DMS 273 (cell line): Measurements from ENCODE around the gene ANO7.
"Not testable (repeated sequence)": the region's sequence is repeated elsewhere in the genome, so short reads cannot be mapped to it uniquely, and the experiment has no call there.

Experiments
- DNase-seq: peaks from one replicate; lab custom pipeline; 2025; ENCODE audit not compliant: unreplicated experiment; lab: John Stamatoyannopoulos, UW

ANO7 gene

GRCh38 chr2:241189856-241190201, 1.4 kb downstream of the ANO7 start:
- no peak for DNase-seq

GRCh38 chr2:241190291-241190981, 2.0 kb downstream of the ANO7 start:
- no peak for DNase-seq

- DNase-seq = no peak
Measured at GRCh38 chr2:241191081-241191480, 2.6 kb downstream of the ANO7 start.

- no peak for DNase-seq
Measured at GRCh38 chr2:241193271-241193670, 4.8 kb downstream of the ANO7 start.

- DNase-seq = no peak
Measured at GRCh38 chr2:241194811-241195210, 6.3 kb downstream of the ANO7 start.

GRCh38 chr2:241195506-241196130, 7.1 kb downstream of the ANO7 start:
- no peak for DNase-seq

GRCh38 chr2:241197246-241197645, 8.8 kb downstream of the ANO7 start:
- not testable (repeated sequence) for DNase-seq

- DNase-seq = no peak
Measured at GRCh38 chr2:241197947-241198346, 9.5 kb downstream of the ANO7 start.

- DNase-seq = no peak
Measured at GRCh38 chr2:241198381-241199279, 10.2 kb downstream of the ANO7 start.

GRCh38 chr2:241199286-241199685, 10.8 kb downstream of the ANO7 start:
- DNase-seq = no peak

- DNase-seq = no peak
Measured at GRCh38 chr2:241199897-241200821, 11.7 kb downstream of the ANO7 start.

- DNase-seq = no peak
Measured at GRCh38 chr2:241200822-241201395, 12.4 kb downstream of the ANO7 start.

- no peak for DNase-seq
Measured at GRCh38 chr2:241201445-241202267, 13.2 kb downstream of the ANO7 start.

- no peak for DNase-seq
Measured at GRCh38 chr2:241202268-241202585, 13.8 kb downstream of the ANO7 start.

- no peak for DNase-seq
Measured at GRCh38 chr2:241202681-241203080, 14.2 kb downstream of the ANO7 start.

- DNase-seq = no peak
Measured at GRCh38 chr2:241203218-241204009, 14.9 kb downstream of the ANO7 start.

- no peak for DNase-seq
Measured at GRCh38 chr2:241204010-241204384, 15.5 kb downstream of the ANO7 start.

- DNase-seq = no peak
Measured at GRCh38 chr2:241204490-241204889, 16.0 kb downstream of the ANO7 start.

GRCh38 chr2:241205086-241205485, 16.6 kb downstream of the ANO7 start:
- no peak for DNase-seq
